GM12872 (cell line): Measurements from ENCODE around the gene PRKAA2.

Source experiments
- TF ChIP-seq, protein P1 (sequence below): IDR thresholded peaks from 3 replicates; pipeline ENCODE4 v1.5.1; 2011; ENCODE audit warnings: low read depth, mild to moderate bottlenecking, low read length, moderate library complexity; ENCODE audit not compliant: insufficient read depth

The PRKAA2 gene

DNA sequence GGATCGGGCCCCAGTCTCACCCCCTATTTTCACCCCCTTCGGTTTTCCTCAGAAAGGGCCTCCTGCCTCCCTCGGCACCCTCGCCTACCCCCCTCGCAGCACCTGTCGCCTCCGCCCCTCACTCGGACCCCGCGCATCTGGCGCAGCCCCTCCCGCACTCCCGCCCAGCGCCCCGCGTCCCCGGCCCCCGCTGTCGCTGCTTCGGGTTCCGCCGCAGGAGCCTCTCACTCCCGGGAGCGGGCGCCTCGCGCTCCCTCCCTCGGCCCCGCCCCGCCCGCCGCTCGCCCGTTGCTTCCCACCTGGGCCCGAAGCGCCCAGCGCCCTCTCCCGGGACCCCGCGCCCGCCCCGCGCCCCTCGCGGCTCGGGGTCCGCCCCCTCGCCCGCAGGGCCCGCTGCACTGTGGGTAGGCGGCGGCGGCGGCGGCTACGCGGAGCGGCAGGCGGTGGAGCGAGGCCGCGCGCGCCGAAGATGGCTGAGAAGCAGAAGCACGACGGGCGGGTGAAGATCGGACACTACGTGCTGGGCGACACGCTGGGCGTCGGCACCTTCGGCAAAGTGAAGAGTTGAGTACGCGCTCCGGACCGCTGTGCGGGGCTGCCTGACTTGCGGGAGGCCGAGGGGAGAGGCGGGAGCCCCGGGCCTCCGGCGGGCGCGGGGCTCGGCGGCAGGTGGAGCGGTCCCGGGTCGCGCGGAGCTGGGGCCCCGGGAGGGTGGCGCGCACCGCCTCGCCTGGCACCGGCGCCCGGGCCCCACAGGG is at the start of gene PRKAA2:
TSS of gene PRKAA2 (plus strand) at position 396 of the 758 bp plus-strand sequence. CDS start at position 470, 74 bp downstream.
- TF ChIP-seq, protein P1, sequence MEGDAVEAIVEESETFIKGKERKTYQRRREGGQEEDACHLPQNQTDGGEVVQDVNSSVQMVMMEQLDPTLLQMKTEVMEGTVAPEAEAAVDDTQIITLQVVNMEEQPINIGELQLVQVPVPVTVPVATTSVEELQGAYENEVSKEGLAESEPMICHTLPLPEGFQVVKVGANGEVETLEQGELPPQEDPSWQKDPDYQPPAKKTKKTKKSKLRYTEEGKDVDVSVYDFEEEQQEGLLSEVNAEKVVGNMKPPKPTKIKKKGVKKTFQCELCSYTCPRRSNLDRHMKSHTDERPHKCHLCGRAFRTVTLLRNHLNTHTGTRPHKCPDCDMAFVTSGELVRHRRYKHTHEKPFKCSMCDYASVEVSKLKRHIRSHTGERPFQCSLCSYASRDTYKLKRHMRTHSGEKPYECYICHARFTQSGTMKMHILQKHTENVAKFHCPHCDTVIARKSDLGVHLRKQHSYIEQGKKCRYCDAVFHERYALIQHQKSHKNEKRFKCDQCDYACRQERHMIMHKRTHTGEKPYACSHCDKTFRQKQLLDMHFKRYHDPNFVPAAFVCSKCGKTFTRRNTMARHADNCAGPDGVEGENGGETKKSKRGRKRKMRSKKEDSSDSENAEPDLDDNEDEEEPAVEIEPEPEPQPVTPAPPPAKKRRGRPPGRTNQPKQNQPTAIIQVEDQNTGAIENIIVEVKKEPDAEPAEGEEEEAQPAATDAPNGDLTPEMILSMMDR: no peak

DNA sequence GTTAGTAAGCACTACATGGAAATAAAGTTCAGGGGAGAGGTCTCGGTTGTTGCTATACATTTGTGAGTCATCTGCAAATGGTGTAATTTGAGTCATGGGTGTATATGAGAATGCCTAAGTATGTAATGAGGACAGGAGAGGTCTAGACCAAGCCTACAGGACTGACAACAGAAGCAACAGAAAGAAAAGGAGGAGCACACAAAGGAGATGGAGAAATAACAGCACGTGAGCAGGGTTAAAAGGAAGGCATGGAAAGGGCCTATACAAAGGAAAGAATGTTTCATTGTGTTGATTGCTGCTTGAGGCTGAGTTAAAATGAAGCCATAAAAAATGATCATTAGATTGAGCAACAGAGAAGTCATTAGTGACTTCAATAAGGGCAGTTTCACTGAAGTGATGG is 28.0 kb upstream of the PRKAA2 start:
- TF ChIP-seq, protein P1: no peak

DNA sequence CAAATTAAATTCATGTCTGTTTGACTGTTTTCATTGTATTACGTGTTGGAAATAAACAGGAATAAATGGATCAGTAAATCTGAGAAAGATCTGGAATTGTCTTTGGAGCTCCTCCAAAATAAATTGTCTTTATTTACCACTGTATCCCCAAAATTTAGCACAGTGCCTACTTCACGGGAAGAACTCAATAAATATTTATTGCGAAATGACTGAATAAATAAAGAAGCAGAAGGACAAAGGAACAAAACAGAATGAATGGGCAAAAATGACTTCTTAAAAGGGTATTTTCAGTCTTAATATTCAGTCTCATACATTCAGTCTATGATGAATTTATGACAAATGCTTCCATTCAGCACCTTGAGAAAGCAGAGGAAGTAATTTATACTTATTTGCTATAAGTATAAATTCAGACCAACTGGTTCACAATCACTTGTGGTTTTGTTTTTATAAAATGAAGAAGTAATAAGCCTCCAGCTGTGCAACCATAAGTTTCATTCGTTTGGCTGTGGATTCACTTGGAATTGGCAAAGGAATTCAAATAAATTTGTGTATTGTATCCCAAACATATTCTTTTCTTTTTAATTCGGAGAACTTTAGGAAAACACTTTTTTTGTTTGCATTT is 19.2 kb upstream of the PRKAA2 start:
- TF ChIP-seq, protein P1: no peak

DNA sequence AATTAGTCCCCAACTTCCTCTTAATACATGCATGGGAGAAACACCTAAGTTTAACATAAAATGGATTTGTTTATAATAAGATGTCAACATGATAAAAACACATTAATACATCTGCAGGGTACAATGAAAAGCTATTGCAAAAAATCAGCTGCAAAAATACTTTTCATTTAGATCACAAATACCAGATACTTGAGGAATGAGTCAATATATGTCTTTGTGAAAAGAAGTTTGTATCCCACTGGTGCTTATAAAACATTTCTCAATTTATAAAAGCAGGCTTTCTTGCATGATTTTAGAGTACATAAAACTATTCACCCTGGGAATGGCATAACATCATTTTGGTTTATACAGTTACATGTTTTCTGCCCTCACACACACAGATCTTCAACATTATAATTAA is 18.6 kb upstream of the PRKAA2 start:
- TF ChIP-seq, protein P1: no peak

DNA sequence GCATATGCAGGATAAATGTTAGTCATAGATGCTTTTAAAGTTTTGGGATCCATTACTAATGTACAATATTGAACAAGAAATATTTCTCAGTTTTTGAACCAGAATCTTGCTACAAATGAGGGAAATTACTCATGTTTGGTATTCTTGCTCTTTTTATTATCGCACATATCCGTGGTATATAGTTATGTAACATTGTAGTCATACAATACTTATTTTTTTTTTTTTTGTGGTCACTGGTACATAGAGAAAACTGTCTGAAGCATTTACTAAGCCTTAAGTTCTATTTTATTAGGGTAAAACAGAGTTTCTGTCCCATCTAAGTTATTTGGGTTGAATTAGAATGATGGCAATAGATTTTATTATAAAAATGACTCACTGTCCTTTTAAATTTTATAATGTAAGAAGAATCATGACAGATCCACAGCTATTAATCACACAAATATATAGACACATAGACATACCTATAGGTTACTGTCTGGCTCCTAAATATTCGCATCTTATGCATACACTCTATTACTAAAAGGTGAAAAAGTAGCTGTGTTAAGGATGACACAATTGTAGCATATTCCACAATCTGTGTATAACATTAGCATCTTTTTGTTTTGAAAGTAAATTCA is 18.0 kb upstream of the PRKAA2 start:
- TF ChIP-seq, protein P1: no peak

DNA sequence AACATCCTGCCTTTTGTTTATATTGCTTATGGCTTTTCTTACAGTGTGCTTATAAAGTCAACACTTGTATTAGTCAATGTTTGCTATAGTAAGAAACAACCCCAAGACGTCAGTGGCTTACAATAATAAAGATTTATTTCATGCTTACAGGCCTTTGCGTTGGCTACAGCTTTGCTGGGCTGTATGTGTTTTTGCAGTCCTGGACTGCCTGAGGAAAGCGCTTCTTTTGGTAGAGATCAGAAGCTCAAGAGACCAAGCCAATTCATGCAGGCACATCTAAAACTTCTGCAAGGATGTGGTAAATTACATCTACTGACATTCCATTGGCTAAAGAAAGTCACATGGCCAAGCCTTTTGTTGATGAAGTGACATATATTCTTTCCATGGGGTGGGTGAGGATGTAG is 17.5 kb upstream of the PRKAA2 start:
- TF ChIP-seq, protein P1: no peak

DNA sequence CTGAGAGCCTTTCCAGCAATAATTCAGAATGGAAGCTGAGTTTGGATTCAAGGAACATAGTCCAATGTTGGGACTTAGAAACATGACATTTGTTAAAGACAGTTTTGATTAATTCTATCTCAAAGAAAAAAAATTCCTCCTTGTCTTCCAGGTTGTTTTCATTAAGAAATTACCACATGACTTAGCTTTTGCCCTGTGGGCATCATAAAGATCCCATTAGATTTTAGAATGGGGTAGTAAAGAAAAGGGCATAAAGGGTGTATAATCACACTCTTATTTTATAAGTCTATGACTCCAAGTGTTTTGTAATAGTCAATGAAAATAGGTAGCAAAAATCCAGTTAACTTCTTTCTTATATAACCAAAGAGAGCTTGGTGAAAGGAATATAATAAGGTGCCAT is 14.3 kb upstream of the PRKAA2 start:
- TF ChIP-seq, protein P1: no peak
